Measurements from ENCODE around the gene ITPR2. TPM values are rescaled to one million over a fixed set of nuclear protein-coding genes. Genes with fewer than 3 reads are reported as not detected.

Gene ITPR2
- total and polyA plus RNA-seq, 12 donors: 5.1 to 144 (median 66.4) TPM

DNA sequence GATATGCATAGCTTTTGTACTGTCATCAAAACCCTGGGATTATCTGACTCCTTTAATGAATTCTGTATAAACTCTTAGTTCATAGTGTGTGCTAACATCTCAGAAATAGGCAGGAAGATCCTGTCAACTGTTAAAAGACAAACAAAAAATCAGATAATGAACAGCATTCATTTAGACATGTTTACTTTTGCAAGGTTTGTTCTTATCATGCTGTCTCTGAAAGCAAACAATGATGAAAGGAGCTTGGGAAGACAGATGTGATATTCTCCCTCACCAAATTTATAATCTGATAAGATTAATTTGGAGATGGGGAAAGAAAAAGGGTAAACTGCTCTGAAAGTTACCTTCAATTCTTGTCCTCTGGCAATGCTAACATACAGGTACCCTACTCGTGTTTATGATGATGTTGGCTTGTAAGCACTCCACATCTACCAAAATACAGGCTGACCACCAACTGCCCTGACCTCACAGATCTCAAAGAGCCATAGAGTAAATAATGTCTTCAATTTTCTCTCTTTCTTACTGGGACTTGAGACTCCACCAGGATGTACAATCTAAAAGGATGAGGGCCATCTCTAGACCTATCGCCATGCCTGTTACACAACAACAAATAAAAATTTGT lies 403.8 kb downstream of the ITPR2 start:
- H3K36me3 ChIP-seq (replicated peaks in 1 of 2): no peaks in the 10 kb centered on the region
- no peaks in the 10 kb centered on the region for H3K27me3 ChIP-seq
- H3K9me3 ChIP-seq (replicated peaks in 1 of 3): no peaks in the 10 kb centered on the region
- no peak for DNase-seq
- intact Hi-C loops (cut with DNase I): no loop called here
- no peak overlapping the region for H3K27ac ChIP-seq
- peaks cover 10 to 13% of the 10 kb centered on the region in 2 donors for H3K4me1 ChIP-seq (replicated peaks in 1 of 2)
- TF ChIP-seq, protein P1, sequence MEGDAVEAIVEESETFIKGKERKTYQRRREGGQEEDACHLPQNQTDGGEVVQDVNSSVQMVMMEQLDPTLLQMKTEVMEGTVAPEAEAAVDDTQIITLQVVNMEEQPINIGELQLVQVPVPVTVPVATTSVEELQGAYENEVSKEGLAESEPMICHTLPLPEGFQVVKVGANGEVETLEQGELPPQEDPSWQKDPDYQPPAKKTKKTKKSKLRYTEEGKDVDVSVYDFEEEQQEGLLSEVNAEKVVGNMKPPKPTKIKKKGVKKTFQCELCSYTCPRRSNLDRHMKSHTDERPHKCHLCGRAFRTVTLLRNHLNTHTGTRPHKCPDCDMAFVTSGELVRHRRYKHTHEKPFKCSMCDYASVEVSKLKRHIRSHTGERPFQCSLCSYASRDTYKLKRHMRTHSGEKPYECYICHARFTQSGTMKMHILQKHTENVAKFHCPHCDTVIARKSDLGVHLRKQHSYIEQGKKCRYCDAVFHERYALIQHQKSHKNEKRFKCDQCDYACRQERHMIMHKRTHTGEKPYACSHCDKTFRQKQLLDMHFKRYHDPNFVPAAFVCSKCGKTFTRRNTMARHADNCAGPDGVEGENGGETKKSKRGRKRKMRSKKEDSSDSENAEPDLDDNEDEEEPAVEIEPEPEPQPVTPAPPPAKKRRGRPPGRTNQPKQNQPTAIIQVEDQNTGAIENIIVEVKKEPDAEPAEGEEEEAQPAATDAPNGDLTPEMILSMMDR (IDR thresholded peaks at IDR 0.05): no peak
- no peak for TF ChIP-seq POLR2A (IDR thresholded peaks at IDR 0.05)
- 60 to 71% (median 62%) methylated on average over 2 of the region's 2 CpGs for WGBS, 4 donors
- H3K4me3 ChIP-seq: no peak overlapping the region

DNA sequence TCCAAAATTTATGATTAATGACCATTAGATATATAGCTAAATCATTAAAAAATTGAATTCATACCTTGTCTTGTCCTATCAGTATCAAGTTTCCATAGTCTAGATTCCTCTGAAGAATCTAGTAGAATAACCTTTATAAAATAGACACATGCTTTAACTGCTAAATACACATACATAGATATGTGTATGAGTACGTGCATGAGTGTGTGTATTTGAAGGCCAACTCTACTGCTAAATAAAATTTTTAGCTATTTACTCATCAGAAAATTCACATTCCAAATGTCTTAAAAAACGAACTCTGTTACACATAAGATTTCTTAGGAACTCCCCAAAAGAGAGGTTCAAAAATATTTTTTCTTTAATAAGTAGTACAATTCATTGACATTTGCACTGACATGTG lies 404.6 kb downstream of the ITPR2 start:
- 46 to 53% (median 50%) methylated on average over 2 of the region's 2 CpGs for WGBS, 4 donors
- Histone ChIP-seq H3K27ac (peak overlapping the region in 1 of 5 donors; percentile 2), H3K36me3 (replicated peaks in 1 of 2) (no peaks in the 10 kb centered on the region), H3K4me1 (replicated peaks in 1 of 2) (peaks cover 10 to 13% of the 10 kb centered on the region in 2 donors), H3K27me3 (no peaks in the 10 kb centered on the region), H3K9me3 (replicated peaks in 1 of 3) (no peaks in the 10 kb centered on the region), H3K4me3 (no peak overlapping the region)
- DNase-seq: no peak
- intact Hi-C loops (cut with DNase I): no loop called here
- TF ChIP-seq POLR2A (IDR thresholded peaks at IDR 0.05): no peak
- TF ChIP-seq, protein P1 (IDR thresholded peaks at IDR 0.05): no peak

DNA sequence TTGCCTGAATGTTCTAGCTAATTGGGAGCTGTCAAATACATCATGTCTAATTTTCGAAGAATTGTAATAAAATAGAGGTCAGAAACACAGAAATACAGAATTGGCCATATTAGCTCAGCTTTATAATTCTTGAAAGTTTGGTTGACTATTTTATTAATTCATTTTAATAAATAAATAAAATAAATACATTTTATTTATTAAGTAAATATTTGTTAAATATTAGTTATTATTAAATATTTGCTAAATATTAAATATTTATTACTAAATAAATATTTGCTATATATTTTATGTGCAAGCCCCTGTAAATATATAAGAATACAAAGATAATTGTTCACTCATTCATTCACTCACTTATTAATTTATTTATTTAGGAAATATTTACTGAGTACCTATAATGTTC lies 406.3 kb downstream of the ITPR2 start:
- intact Hi-C loops (cut with DNase I): no loop called here
- WGBS, 4 donors: 83 to 94% (median 92%) methylated on average over 1 of the region's 1 CpG
- peaks cover 10 to 13% of the 10 kb centered on the region in 2 donors for H3K4me1 ChIP-seq (replicated peaks in 1 of 2)
- H3K9me3 ChIP-seq (replicated peaks in 1 of 3): no peaks in the 10 kb centered on the region
- no peak for DNase-seq
- TF ChIP-seq POLR2A (IDR thresholded peaks at IDR 0.05): no peak
- TF ChIP-seq, protein P1 (IDR thresholded peaks at IDR 0.05): no peak
- no peak overlapping the region for H3K27ac ChIP-seq
- H3K36me3 ChIP-seq (replicated peaks in 1 of 2): no peaks in the 10 kb centered on the region
- H3K4me3 ChIP-seq: no peak overlapping the region
- H3K27me3 ChIP-seq: no peaks in the 10 kb centered on the region

DNA sequence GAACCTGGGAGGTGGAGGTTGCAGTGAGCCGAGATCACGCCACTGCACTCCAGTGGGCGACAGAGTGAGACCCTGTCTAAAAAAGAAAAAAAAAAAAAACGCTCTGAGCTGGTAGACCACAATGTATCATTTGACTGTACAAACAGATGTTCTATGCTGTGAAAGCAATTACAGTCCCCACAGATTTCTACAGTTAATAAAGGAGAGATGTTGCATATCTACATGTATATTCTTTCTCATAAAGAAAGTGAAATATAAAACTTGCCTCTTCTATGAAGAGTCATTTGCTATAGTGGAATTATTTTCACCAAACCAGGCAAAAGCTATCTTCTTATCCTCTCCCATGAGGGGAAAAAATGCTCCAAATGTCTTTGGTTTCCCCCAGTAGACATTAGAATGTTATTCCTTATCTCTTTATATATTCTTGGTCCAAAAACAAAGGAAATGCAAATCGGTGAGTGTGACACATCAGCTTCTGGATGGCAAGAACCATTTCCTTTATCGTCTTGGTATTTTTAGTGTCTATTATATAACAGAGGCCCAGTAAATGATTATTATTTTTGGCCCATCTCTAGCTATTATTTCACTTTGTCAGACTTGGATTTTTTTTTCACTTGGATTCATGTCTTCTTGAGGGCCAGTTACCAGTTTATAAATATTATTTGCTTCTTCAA lies 407.3 kb downstream of the ITPR2 start:
- TF ChIP-seq POLR2A (IDR thresholded peaks at IDR 0.05): no peak
- no peaks in the 10 kb centered on the region for H3K9me3 ChIP-seq (replicated peaks in 1 of 3)
- intact Hi-C loops (cut with DNase I): no loop called here
- 67 to 73% (median 69%) methylated on average over 6 of the region's 6 CpGs for WGBS, 4 donors
- H3K4me1 ChIP-seq (replicated peaks in 1 of 2): peaks cover 10 to 13% of the 10 kb centered on the region in 2 donors
- DNase-seq: no peak
- no peaks in the 10 kb centered on the region for H3K27me3 ChIP-seq
- no peak overlapping the region for H3K27ac ChIP-seq
- H3K36me3 ChIP-seq (replicated peaks in 1 of 2): no peaks in the 10 kb centered on the region
- H3K4me3 ChIP-seq: no peak overlapping the region

Measured in adrenal gland (tissue), 12 donors.